AG08396 (cell line): ENCODE results near the gene FOXP1.
"Not testable (repeated sequence)": the region's sequence is repeated elsewhere in the genome, so short reads cannot be mapped to it uniquely, and the experiment has no call there.

Experiments used
- DNase-seq: peaks from one replicate; pipeline ENCODE4 v3.0.0; 2012; ENCODE audit warnings: low spot score, mixed read lengths

Gene FOXP1

GRCh38 chr3:71000483-71000882 is 583.0 kb downstream of the FOXP1 start:
- no peak for DNase-seq

- DNase-seq, result peak; percentile 41
Observed at GRCh38 chr3:70999730-71000129, 583.8 kb downstream of the FOXP1 start.

DNA sequence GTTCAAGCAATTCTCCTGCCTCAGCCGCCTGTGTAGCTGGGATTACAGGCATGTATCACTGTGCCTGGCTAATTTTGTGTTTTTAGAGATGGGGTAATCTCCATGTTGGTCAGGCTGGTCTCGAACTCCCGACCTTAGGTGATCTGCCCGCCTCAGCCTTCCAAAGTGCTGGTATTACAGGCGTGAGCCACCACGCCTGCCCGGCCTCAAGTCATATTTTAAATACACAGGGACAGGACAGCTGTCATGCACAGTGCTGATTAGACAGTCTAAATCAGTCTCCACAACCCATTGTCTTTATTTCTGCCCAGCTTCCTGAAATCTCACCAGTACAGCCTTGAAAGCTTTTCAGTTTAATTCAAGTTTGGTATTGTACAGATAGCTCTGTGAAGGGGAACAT is 587.4 kb downstream of the FOXP1 start:
- no peak for DNase-seq

DNA sequence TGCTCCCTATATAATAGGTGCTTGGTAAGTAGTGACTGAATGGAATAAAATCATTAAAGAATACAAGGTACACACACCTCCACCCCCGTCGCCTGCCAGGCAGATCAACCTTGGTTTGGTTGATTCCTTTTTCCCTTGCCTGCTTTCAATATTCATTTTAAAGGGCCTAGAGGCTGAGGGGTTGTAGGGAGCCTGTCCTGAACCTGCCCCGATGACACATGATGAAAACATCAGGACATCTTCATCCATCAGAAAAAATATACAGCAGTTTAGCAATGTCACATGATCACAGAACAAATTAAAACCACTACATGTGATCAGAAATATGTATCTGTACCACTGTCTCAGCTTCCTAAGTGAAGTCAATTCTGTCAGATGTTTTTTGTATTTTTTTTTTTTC is 588.9 kb downstream of the FOXP1 start:
- no peak for DNase-seq

DNA sequence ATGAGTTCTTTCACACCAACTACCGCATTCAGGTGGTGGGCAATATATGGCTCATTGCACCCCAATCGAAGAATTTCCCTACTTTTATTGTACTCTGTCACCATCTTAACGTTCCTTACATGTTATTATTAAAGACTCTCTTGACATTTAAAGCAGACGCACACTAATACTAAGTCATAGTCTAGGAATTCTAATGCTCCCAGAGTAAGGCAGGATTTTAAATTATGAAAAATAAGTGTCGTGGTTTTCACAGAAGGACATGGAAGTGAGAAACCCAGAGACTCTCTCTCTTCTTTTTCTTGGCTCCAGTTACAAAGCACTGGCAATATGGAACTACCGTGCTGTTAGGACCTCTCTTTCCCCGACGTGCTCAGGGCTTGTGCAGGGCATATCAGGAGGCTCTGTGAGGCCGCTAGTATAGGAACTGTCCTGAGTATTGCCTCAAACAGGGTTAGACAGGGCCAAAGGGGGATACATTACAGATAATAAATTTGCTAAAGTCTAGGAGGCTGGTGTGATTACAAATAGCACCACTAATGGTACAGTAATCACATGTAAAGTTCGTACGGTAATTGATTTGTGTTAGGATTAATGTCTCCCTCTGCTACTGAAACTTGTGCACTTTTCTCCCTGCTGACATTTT is 590.8 kb downstream of the FOXP1 start:
- no peak for DNase-seq

GRCh38 chr3:70992131-70992530 is 591.4 kb downstream of the FOXP1 start:
- no peak for DNase-seq

DNA sequence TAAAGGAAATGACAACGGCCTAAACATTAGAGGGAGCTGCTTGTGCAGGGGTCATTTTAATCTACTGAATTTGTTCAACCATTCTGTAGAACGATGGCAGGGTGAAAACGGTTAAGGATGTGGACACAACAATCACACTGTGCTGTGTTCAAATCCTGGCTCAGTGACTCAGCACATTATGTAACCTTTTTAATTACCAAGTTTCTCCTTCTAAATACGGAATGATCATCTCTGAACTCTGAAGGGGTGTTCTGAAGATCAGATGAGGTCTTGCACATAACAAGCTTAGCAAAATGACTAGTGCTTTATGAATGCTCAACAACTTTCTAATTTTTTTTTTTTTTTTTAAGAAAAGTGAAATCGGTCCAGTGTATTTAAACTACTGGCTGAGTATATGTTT is 592.8 kb downstream of the FOXP1 start:
- no peak for DNase-seq

DNA sequence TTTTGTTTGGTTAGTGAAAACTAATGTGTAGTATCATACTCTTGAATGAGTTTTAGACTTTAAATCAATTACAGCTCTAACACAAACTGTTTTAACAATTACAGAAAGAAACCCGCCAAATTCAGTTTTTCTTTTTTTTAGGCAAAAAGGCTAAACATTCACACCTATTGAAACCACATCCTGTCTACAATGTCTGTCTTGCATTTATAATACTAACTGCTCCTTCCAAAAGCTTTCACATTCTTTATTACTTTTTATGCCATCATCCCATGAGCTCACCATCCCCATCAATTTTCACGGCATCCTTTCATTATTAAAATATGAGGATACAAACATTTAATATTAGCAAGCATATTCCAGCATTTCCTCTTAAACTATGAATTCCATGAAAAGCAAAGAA is 593.3 kb downstream of the FOXP1 start:
- no peak for DNase-seq

DNA sequence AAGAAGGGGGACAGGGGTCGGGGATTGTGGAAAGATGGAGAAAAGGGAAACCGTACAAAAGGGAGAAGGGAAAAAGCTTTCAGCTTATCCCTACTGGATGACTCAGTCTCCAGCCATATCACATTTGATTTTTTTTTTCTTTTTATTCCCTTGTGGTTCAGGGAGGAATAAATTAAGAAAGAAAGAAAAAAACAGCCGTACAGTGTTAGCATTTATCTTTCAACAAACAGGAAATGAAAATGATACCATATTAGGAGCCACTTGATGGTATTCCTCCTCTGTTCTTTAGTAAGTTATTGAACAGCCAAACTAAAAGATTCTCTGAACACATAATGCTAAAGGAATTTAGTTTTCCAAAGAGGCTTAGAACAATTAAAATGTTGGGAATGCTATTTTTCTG is 594.4 kb downstream of the FOXP1 start:
- DNase-seq, result no peak

GRCh38 chr3:70988111-70988510 is 595.4 kb downstream of the FOXP1 start:
- no peak for DNase-seq

DNA sequence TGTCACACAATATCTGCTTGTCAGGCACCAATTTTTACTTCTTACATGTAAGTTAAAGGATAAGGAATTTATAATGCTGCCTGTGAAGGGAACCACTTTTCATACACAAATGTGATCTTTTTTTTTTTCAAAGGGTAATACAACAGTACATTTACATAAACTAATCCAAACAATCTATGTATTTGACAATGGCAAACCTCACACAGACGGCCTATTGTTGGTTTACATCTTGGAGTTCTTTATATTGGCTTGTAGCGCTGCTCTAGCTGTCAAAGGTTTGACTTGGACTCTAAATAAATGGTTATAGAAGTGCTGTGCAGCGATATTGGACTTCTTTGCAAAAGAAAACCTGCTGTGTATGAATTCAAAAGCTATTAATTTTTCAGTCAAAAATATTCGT is 598.0 kb downstream of the FOXP1 start:
- no peak for DNase-seq

DNA sequence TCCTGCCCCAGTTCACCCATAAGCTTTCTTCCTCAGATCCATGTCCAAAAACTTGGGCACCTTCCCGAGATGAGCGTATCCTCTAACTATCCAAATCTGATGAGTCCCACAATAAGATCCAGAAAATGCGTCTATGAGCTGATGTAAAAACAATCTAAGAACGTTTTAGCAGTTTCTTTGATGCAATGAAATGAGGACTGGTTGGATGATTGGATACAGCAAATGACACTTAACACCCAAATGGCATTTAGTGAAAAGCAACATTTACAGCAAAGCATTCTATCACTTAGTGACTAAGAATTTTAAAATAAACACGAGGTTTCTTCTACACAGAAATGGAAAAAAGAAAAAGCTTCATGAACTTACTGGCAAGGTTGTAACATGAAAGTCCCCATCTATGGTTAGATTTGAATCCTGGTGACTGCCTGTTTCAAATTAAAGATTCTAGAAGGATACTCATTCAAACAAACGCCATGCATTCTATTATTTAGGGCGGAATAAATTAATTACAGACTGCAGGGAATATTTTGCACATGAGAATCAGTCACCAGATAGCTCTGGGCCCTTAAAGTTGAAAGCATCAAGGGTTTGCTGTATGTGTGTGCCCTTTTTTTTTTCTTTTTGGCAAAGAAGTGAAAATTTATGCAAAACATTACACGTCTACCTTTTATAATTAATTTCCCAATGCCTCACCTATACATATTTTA is 598.6 kb downstream of the FOXP1 start:
- no peak for DNase-seq

DNA sequence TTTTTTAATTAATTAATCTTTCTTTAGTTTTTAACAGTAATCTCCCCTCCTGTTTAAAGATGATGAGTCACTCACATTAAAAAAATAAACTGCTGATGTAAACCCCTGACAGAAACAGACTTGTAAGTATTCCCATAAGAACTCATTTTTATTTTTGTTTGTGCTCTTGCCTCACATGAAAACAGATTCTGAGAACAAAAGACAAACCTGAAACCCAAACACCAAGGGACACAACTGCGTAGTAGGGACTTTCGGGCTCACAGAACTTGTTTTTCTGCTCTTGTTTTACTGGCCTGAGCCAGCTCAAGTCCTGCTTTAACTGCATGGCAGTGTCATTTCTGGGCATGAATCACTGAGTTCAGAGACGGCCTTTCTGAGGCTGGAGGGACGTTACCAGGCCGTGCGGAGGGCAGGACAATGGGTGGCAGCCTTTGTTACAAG is 600.8 kb downstream of the FOXP1 start:
- DNase-seq, result peak; percentile 53

GRCh38 chr3:70982284-70982683 is 601.2 kb downstream of the FOXP1 start:
- no peak for DNase-seq

DNA sequence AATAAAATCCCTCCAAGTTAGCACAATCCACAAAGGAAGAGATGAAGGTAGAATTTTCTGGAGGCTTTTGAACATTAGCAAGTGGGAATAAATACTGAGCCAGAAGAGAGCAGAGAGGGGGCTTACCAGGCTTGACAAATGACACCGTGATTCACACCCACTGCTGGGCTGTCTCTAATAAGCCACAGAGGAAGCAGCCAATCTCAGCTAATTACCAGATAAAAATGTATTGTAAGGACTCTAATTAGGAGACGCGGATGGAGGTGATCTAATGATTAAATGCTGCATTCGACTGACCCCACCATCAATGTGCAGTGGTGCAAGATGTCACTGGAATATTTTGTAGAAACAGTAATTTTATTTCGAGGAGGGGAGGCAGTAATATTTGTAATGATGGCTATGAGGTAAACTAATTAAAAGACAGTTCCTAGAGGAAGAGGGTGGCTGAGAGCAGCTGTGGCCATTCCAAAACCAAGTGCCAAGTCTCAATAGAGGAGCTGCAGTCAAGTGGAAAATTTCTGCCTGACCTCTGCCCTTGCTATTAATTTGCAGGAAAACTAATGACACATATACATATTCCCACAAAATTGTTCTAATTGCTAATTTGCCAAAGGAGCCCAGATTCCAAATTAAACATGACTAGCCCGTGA is 602.2 kb downstream of the FOXP1 start:
- no peak for DNase-seq

DNA sequence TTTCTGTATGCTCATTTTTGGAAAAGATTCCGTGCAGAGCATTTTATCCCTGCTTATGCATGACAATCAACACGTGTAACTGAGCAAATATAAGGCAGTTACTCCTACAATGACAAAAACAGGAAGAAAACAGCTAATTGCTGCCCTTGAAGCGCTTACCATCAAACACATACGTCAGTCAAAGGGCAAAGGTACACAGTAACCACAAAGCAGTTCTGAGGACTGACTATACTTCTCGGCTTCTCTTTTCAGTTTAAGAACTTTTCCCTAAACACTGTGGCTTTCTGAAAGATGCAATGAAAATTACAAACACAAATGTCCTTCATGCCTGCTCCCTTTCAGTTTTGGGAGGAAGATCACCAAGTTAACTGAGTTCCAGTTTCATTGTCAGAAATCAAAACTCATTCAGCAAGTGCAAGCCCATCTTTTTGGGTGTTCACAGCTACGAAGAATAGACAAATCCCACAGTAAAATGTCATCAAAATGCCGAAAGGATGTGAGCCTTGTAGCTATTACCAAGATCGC is 602.8 kb downstream of the FOXP1 start:
- DNase-seq, result no peak

DNA sequence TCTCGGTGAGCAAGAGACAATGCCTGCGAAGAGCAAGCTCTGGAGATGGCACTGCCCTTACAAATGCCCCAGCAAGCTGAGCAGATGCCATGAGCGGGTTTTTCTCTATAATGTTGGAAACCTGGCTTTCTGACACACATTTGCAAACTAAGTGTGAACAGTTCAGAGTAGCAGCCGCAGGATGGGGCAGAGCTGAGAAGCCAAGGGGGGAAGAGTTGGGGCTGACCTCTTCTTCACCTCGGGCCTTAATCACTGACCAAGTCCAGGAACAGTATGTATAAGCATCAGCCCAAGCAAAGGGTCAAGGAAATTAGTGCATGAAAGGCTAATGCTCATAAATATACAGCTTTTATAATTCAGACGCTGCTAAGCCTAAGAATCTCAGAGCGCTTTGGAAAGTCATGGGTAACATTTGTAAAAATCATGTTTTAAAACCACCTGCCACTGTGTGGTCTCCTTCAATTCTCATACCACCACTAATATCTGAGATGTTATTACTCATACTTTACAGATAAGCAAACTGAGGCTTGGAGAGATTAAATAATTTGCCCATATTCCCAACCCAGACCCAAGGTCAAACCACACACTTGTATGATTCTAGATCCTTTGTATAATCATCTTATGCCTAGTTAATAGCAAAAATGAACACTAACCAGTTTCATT is 603.4 kb downstream of the FOXP1 start:
- DNase-seq, result no peak

GRCh38 chr3:70977712-70978111 is 605.8 kb downstream of the FOXP1 start:
- DNase-seq, result no peak

- not testable (repeated sequence) for DNase-seq
Observed at GRCh38 chr3:70975981-70976380, 607.5 kb downstream of the FOXP1 start.

DNA sequence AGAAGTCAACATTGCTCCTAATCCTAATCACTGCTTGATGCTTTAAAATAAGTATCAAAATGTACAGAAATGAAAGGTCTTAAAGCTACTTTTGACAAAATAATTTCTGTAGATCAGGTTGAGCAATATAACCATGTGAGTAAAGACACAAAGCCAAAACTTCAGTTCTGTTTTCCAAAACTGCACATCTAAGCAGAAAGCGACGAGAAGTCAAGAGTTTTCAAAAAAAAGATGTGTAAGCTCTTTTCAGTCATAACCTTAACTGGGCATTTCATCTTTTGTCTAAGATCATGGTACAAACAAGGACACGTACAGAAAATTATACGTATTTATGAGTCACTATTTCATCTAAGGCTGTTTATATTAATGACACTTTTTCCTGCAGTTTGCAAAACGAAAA is 608.8 kb downstream of the FOXP1 start:
- DNase-seq, result no peak

DNA sequence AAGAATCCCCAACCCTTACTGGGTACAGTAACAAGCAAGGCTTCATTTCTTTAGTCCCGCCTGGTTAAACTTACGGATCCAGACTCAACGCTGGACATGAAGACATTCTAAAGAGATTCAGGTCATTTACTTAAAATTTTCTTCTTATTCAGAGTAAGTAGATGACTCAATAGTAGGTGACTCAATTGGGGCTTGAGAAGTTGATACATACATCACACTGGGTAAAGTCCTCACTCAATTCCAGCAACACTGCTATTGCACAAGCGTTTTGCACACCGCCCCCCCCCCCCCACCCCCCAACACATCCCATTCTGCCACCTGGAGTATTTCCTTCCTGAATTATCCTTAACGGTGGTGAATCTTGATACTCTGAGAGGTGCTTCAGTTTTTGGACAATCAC is 610.0 kb downstream of the FOXP1 start:
- DNase-seq, result no peak

DNA sequence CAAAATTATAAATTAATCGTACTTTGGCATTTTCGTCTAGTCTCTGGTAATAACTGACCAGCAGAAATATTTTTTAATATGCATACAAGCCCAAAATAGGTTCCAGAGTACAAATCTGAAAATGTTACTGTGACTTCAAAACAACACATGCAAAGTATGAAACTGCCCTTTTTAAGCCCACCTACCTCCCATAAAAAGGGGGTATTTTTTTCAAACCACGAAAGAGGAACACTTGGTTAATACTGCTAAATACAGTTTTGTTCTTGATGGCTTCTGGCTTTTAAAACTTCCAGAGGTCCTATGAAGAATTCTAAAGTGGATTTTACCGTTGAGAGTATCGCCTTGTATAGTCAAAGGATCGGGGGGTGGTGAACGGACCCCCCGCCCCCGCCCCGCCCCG is 610.7 kb downstream of the FOXP1 start:
- DNase-seq, result no peak

DNA sequence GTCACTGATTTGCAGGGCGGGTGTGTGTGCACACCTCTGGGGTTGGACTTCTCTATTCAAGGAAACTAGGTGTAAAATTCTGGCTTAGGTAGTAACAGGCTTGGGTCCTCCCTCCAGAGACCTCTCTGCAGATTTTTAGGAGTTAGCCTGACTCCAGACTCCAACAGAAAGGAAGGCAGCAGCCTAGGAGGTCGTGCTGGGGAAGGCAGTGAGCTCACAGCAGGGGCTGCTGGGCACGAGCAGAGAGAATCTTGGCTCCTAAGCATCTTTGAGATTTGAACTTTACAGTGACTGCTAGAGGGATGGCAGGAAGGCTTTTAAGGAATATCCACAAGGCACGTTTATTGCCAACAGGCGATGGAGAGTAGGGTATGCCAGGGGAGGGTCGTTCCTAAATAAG is 612.6 kb downstream of the FOXP1 start:
- no peak for DNase-seq
